HTR-8/SVneo (cell line): ENCODE results near the gene IFIT3.

Experiments
- DNase-seq: peaks from one replicate; pipeline ENCODE4 v3.0.0; 2011; ENCODE audit warnings: low spot score, mixed read lengths; ENCODE audit not compliant: insufficient read length
- FAIRE-seq: peaks from 2 replicates; lab custom pipeline; 2011; peaks lifted over from hg19 to GRCh38; lab: Jason Lieb, UNC

IFIT3 gene

GRCh38 chr10:89351412-89351779 is 23.6 kb downstream of the IFIT3 start:
- DNase-seq (no peak), FAIRE-seq (no peak)

GRCh38 chr10:89351780-89352597 is 24.2 kb downstream of the IFIT3 start:
- peak; percentile 69 for FAIRE-seq
- peak; percentile 56 for DNase-seq

- DNase-seq (no peak), FAIRE-seq (no peak)
These were observed 25.0 kb downstream of the IFIT3 start for GRCh38 chr10:89352802-89353201.

GRCh38 chr10:89355394-89355931 is 27.7 kb downstream of the IFIT3 start:
- DNase-seq: no peak
- no peak for FAIRE-seq

GRCh38 chr10:89357096-89357495 is 29.3 kb downstream of the IFIT3 start:
- DNase-seq (no peak), FAIRE-seq (no peak)

GRCh38 chr10:89357975-89358374 is 30.2 kb downstream of the IFIT3 start:
- DNase-seq: no peak
- FAIRE-seq: no peak

- FAIRE-seq (no peak), DNase-seq (no peak)
These were observed 32.4 kb downstream of the IFIT3 start for GRCh38 chr10:89360157-89360556.

GRCh38 chr10:89362929-89363328 is 35.1 kb downstream of the IFIT3 start:
- DNase-seq (no peak), FAIRE-seq (no peak)

GRCh38 chr10:89363729-89364442 is 36.1 kb downstream of the IFIT3 start:
- DNase-seq (no peak), FAIRE-seq (no peak)

- DNase-seq: no peak
- no peak for FAIRE-seq
These were observed 36.7 kb downstream of the IFIT3 start for GRCh38 chr10:89364531-89364930.

GRCh38 chr10:89367529-89367928 is 39.7 kb downstream of the IFIT3 start:
- no peak for DNase-seq
- no peak for FAIRE-seq

- FAIRE-seq: no peak
These were observed 40.3 kb downstream of the IFIT3 start for GRCh38 chr10:89368129-89368528.

GRCh38 chr10:89369156-89370105 is 41.6 kb downstream of the IFIT3 start:
- DNase-seq: peak; percentile 54
- FAIRE-seq: no peak

More at GRCh38 chr10:89368129-89368528, 40.3 kb downstream of the IFIT3 start:
- DNase-seq: no peak

- no peak for DNase-seq
These were observed 43.3 kb downstream of the IFIT3 start for GRCh38 chr10:89371079-89371478.

GRCh38 chr10:89371987-89372386 is 44.2 kb downstream of the IFIT3 start:
- FAIRE-seq: no peak
- DNase-seq: no peak

More at GRCh38 chr10:89371079-89371478, 43.3 kb downstream of the IFIT3 start:
- FAIRE-seq: no peak

- FAIRE-seq (no peak), DNase-seq (peak; percentile 7)
These were observed 46.3 kb downstream of the IFIT3 start for GRCh38 chr10:89373916-89374711.

- DNase-seq (no peak), FAIRE-seq (no peak)
These were observed 46.9 kb downstream of the IFIT3 start for GRCh38 chr10:89374713-89375141.

GRCh38 chr10:89377705-89378637 is 50.2 kb downstream of the IFIT3 start, which contains the start of gene IFIT1B:
IFIT1B (plus strand) TSS chr10:89378056; CDS start chr10:89378136, 80 bp downstream.
- DNase-seq (no peak), FAIRE-seq (no peak)
